Adrenal gland (tissue), 5 donors: Measurements from ENCODE around the gene KLHDC4.

ENCODE experiments used
- POLR2A ChIP-seq, 2 donors: fragments of 450-650 bp; IDR thresholded peaks; one replicate each; pipeline ENCODE4 v1.6.1; 2017; ENCODE audit warnings: antibody characterized with exemption in 2 of 2, mild to moderate bottlenecking in 2 of 2, moderate library complexity in 1 of 2
- TF ChIP-seq, protein P1 (sequence below), 6 experiments: fragments of 450-650 bp in 4 of 6; fragments of 200-600 bp in 2 of 6; sonication (generic) in 1 of 6; IDR thresholded peaks; 1 replicate in 5 of 6; 2 replicates in 1 of 6; pipeline versions ENCODE4 v1.5.1 to v1.8.0; 2016 to 2021; ENCODE audit warnings: antibody characterized with exemption in 6 of 6, mild to moderate bottlenecking in 2 of 6, moderate library complexity in 1 of 6
- donor health status: DM: no; HTN: no; CAD: no.

GRCh38 chr16:87784812-87785211 lies 19.0 kb upstream of the KLHDC4 start:
- TF ChIP-seq, protein P1, sequence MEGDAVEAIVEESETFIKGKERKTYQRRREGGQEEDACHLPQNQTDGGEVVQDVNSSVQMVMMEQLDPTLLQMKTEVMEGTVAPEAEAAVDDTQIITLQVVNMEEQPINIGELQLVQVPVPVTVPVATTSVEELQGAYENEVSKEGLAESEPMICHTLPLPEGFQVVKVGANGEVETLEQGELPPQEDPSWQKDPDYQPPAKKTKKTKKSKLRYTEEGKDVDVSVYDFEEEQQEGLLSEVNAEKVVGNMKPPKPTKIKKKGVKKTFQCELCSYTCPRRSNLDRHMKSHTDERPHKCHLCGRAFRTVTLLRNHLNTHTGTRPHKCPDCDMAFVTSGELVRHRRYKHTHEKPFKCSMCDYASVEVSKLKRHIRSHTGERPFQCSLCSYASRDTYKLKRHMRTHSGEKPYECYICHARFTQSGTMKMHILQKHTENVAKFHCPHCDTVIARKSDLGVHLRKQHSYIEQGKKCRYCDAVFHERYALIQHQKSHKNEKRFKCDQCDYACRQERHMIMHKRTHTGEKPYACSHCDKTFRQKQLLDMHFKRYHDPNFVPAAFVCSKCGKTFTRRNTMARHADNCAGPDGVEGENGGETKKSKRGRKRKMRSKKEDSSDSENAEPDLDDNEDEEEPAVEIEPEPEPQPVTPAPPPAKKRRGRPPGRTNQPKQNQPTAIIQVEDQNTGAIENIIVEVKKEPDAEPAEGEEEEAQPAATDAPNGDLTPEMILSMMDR (IDR thresholded peaks at IDR 0.05): no peak
- TF ChIP-seq POLR2A (IDR thresholded peaks at IDR 0.05): no peak
